HG02970 (cell line): ENCODE data around the gene TBC1D32.
"Not testable (repeated sequence)": the region's sequence is repeated elsewhere in the genome, so short reads cannot be mapped to it uniquely, and the experiment has no call there.

ENCODE experiments used
- ATAC-seq: cut with Tn5 transposase; IDR thresholded peaks from one replicate; pipeline ENCODE4 v1.9.1; 2021; ENCODE audit warnings: mild to moderate bottlenecking, moderate library complexity, moderate number of reproducible peaks; ENCODE audit not compliant: unreplicated experiment, low FRiP score

TBC1D32 gene, protein sequence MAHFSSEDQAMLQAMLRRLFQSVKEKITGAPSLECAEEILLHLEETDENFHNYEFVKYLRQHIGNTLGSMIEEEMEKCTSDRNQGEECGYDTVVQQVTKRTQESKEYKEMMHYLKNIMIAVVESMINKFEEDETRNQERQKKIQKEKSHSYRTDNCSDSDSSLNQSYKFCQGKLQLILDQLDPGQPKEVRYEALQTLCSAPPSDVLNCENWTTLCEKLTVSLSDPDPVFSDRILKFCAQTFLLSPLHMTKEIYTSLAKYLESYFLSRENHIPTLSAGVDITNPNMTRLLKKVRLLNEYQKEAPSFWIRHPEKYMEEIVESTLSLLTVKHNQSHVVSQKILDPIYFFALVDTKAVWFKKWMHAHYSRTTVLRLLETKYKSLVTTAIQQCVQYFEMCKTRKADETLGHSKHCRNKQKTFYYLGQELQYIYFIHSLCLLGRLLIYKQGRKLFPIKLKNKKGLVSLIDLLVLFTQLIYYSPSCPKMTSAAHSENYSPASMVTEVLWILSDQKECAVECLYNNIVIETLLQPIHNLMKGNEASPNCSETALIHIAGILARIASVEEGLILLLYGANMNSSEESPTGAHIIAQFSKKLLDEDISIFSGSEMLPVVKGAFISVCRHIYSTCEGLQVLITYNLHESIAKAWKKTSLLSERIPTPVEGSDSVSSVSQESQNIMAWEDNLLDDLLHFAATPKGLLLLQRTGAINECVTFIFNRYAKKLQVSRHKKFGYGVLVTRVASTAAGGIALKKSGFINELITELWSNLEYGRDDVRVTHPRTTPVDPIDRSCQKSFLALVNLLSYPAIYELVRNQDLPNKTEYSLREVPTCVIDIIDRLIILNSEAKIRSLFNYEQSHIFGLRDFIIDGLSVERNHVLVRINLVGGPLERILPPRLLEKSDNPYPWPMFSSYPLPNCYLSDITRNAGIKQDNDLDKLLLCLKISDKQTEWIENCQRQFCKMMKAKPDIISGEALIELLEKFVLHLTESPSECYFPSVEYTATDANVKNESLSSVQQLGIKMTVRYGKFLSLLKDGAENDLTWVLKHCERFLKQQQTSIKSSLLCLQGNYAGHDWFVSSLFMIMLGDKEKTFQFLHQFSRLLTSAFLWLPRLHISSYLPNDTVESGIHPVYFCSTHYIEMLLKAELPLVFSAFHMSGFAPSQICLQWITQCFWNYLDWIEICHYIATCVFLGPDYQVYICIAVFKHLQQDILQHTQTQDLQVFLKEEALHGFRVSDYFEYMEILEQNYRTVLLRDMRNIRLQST

DNA sequence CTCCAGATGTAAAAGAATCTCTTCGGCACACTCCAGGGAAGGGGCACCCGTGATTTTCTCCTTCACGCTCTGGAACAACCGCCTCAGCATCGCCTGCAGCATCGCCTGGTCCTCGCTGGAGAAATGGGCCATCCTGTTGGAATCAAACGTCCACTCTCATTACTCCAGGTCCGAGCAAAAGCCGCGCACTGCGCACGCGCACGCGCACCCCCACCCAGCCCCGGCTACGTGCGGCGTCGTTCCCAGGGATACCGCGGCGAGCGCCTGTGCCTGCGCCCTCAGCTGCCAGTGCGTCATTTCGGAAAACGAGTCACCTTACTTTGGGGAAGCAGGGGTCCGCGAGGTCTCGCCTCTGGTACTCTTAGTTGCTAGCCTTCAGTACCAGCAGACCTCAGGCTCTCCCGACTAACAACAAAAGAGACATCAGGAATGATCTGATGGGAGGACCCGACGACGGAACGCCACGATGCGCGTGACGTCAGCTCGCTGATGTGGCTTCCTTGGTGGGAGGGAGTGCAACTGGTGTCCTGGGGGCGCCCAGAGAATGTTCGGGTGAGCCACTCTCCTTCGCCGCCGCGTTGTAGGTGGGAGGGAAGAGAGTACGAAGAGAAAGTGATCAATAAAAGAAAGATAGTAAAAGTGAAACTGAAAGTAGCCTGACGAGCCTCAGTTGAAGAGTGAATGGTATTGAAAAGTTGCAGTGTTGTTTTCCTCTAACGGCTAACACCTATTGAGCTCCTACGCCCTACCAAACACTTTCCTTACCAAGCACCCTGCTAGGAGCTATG is at the start of gene TBC1D32:
Gene TBC1D32 (minus strand): TSS at position 182 of the 788 bp plus-strand sequence. CDS start 50 bp downstream, at position 132.
- peak; percentile 95 for ATAC-seq

DNA sequence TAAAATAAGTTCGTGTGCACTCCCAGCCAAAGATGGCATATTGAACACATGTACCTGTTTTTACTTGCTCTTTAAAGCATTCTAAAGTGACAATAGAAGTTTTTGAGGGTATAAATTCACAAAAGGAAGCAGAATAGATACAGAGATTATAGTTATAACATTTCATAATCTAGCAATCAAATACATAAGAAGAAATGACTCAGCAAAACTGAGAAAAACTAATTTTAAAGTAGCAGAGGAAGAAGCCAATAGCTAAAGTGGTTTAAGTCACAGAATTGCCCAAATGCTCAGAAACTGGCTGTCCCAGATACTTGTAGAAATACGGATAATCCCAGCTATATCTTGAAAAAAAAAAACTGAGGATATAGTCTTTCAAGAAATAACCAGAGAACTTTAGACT is 49.2 kb upstream of the TBC1D32 start:
- no peak for ATAC-seq

DNA sequence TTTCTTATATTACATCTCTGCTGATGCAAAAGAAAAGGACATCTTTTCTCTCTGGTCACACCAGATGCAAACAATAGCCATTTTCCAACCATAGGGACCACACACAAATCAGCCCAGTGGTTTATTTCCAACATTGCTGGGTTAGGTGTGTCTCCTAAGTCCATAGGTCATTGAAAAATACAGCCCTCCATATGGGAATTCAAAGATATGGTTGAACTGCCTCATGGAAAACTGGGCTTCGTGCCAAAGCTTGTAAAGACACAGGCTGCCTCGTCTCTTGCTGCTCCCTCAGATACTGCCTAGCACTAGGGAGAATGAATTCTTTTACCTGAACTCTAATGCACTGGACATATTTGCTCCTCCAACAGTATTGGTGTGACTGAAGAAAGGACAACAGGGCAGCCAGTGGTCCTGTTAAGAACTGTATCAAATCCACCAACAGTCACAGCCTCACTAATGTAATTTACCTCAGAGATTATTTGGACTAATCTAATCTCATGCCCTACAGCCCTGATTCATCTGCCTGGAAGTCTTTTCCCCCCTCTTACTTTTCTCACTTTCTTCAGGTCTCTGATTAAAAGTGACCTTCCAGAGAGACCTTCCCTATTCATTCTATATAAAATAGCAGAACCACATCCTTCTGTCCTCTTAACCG is 48.3 kb upstream of the TBC1D32 start:
- no peak for ATAC-seq

DNA sequence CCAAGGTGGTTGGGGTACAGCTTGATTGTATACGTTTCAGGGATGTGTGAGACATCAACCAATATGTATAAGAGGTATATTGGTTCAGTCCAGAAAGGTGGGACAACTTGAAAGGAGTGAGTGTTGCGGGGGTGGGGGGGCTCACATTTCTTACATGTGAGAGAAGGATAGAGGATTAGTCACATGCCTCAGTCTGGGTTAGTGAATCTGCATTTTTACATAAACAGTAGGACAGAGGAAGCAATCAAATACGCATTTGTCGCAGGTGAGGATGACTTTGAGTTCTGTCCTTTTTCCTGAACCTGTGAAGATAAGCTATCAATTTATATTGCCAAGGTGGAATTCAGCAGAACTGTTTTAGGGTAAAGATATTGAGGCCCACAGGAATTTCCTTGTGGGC is 42.1 kb upstream of the TBC1D32 start:
- no peak for ATAC-seq

DNA sequence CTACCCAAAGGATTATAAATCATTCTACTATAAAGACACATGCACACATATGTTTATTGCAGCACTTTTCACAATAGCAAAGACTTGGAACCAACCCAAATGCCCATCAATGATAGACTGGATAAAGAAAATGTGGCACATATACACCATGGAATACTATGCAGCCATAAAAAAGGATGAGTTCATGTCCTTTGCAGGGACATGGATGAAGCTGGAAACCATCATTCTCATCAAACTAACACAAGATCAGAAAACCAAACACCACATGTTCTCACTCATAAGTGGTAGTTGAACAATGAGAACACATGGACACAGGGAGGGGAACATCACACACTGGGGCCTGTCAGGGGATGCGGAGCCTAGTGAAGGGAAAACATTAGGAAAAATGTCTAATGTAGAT is 39.9 kb upstream of the TBC1D32 start:
- not testable (repeated sequence) for ATAC-seq

DNA sequence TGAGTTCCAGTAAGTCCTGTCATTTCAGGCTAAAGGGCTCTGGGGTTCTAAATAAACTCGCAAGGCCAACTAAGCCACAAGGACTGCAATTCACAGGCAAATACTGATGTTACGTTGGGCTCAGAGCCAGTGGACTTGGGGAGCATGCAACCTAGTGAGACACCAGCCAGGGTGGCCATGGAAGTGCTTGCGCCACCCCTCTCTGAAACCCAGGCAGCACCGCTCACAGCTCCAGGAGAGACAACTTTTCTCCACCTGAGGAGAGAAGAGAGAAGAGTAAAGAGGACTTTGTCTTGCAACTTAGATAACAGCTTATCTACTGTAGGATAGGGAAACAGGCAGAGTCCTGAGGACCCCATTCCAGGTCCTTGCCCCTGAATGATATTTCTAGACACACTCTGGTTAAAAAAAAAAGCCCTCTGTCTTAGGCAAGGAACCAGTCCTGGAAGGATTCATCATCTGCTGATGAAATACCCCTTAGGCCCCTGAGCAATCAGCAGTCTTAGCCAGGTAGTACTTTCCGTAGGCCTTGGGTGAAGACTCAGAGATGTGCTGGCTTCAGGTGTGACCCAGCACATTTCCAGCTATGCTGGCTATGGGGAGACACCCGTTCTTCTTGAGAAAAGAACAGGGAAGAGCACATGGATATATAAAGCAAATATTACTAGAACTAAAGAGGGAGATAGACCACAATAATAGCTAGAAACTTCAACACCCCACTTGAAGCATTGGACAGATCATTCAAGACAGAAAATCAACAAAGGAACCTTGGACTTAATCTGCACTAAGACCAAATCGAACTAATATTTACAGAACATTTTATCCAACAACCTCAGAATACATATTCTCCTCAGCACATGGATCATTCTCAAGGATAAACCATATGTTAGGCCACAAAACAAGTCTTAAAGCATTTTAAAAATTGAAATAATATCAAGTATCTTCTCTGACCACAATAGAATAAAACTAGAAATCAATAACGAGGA is 31.5 kb upstream of the TBC1D32 start:
- ATAC-seq: no peak

DNA sequence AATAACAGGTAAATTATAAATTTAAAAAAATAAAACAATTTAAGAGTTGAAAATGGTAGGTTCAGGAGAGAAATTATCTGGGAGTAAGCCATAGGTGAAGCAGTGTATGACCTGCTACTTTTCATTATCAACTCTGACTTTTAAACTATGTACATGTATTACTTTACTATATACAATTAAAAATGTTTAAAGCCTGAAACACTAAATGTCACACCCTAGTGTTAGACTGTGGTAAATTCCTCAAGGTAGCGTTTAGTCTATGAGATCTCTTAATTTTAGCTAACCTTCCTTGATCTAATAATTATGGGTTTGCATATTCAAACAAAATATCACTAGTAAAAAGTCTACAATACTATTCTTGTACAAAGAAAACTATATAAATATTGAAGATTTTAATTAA is 22.3 kb upstream of the TBC1D32 start:
- no peak for ATAC-seq

DNA sequence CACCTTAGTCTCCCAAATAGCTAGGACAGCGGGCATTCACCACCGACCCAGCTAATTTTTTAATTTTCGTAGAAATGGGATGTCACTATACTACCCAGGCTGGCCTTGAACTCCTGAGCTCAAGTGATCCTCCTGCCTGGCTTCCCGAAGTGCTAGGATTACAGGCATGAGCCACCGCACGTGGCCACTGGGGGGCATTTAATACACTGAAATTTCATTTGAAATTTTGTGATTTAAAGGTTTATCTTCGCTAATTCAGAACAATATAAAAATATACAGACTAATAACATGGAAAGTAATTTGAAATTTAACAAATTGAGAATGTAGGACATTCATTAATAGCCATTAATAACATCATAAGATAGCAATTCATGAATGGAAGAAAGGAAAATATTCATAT is 20.5 kb upstream of the TBC1D32 start:
- ATAC-seq: no peak

DNA sequence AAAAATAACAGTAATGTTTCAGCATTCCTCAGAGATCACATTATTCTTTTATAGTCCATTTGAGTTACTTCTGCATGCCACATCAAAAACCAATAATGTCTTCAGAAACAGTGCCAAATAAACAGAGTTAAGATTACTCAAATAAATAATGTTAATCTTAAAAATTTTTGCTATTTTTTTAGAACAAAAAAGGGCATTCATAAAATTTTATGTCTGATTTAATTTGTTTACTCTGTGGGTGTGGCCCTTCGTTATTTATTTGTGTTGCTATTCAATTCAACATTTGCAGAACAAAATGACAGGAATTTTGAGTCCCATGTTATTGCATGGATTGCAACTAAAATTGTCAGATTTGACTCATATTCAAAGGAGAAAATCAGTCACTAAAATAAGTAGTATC is 18.7 kb upstream of the TBC1D32 start:
- ATAC-seq: no peak

DNA sequence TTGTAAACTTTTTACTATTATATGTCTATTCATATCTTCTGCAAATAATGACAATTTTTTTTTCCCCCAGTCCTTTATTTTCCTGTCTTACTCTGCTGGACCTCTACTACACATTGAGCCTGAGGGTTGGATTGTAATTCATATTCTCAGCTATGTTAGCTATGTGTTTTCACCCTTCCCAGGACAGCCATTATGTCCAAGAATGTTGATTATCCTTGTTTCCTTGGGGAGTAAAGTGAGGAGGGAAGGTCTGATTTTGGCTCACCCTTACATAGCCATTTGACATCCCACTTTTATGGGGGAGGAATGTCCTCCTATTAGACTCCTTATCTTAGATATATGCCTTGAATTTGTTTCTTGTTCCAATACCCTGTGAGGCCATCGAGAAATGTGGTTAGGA is 17.6 kb upstream of the TBC1D32 start:
- no peak for ATAC-seq

DNA sequence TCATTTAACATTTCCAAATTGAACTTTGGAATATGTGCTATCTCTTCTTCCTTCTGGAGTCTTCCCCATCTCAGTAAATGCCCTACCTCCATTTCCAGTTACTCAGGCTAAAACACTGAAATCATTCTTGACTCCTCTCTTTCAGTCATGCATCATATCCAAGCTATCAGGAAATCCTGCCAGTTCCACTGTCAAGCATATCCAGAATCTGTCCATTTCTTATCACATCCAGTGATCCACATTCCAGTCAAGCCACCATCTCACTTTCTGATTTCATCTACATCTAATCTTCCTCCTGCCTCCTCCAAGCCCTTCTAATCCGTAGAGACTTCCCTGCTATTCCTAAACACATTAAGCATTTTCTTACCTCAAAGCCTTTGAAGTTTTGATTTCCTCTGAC is 15.3 kb upstream of the TBC1D32 start:
- ATAC-seq: no peak

DNA sequence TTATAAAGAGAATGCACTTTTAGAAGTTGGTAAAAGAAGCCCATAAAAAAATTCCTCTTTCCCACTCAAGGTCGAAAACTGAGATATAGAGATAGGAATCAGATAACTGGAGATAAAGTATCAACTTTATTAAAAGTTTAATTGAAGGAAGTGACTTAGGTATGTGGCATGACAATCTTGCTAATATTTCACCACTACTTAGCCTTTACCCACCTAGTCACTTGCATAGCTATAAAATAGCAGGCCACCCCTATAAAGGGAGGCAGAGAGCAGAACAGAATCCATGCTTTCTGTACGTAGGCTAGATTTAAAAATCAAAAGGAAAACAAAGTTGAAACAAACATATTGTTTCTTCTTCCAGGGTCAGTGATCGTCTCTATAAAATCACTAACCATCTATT is 13.2 kb upstream of the TBC1D32 start:
- ATAC-seq: no peak

DNA sequence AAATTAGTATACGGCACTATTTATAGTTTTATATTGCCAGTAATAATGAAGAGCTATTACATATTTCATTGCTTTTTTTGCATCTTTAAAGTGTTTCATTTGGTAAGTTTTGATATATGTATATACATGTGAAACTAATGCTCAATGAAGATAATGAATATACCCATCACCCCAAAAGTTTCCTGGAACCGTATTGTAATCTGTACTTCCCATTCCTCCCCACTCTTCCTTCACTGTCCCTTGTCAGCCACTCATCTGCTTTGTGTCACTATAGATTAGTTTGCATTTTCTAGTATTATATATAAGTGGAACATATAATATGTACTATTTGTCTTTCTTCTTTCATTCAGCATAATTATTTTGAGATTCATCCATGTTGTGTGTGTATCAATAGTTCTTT is 10.3 kb upstream of the TBC1D32 start:
- no peak for ATAC-seq

DNA sequence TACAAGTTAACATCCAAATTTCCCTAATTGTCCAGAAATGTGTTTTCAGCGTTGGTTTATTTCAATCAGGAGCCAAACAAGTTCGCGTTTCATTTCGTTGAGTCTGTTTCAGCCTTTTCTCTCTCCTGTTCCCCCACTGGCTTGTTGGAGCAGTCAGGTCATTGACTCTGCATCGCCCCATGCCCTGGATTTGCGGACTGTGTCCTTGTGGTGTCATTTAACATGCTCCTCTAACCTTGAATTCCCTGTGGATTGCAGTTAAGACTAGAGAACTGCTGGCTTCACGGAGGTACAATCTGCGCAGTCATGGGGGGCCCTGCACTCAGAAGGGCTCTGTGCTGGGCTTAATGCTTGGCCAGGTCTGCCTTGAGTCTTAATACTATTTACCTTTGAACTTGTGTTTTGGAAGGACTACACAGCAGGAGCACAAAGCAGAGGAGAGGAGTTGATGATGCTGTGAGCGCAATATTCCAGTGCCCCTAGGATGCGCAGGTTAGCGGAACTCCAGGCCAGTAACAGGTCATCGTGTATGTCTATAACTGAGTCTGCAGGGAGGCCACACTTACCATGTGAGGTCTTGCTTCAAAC is 5.5 kb upstream of the TBC1D32 start:
- ATAC-seq: no peak

DNA sequence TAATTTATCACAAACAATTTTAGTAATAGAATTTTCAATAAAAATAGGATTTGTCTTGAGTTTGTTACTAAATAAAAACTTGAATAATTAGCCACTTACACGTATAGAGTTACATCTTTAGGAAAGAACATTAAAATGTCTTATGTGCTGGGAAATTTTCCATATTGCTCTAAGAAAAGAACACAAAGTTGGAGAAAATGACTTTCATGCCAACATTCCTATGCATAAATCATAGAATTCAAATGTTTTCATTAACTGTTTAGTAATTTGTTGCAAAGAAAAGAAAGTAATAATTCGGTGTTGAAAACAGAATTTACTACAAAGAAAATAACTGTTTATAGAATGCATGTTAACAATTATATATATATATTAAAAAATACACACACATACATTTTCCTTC is 4.7 kb upstream of the TBC1D32 start:
- no peak for ATAC-seq

DNA sequence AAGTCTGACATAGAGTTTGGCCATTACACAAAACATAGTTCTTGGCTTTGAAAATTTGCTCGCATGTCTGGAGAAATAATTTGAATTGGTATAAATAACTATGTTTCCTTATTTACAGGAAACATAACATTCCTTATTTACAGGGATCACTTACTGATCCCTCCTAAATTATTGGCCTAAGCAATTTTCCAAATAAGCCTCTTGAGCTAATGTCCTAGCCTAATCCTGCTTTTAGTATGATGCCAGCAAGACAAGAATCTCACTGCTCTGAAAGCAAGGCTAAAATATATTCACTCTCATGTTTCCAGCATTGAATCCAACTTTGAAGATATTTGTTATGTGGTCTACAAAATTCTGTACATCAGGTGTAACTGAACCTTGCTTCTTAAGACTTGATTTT is 4.1 kb upstream of the TBC1D32 start:
- ATAC-seq: no peak

DNA sequence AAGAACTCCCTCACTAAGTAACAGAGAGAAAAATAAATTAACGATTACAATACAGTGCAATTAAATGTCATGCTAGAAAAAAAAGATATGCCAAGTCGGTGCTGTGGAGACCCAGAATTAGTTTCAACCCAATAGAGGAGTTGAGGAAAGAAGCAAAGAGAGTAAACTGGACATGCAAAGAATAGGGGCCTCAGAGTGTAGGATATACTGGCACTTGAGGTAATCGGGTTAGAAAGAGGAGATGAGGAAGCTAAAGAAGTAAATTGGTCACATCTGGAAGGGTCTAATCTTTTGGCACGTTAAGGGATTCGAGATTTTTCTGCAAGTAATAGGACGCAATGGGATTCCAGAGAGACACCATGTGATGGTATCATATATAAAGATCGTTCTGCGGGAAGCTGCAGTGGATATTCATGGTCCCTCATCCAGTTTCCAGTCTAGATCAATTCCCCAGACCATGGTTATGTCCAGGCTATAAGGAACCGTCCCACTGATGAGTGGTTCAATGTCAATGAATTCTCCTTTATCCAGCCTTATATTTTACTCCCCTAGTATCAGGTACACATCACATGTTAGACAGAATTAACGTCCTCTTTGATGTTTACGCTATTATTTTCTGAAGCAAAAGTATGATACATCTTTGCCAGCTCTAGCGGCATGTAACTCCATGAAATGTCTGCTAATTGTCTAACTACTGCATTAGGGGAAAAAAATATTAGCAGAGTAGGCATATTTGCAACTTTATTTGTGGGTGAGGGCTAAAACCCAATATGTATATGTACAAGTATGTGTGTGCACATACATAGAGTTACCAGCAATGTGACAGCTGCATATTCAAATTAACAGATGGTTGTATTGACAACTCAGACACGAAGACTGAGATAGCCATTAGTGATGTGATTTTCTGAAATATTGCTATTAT is 1.1 kb upstream of the TBC1D32 start:
- ATAC-seq: no peak
